A673 (cell line): Measurements from ENCODE around the gene MYD88. TPM values are rescaled to one million over a fixed set of nuclear protein-coding genes. Genes with fewer than 3 reads are reported as not detected.

Experiments used
- BruUV-seq: library from RNA; stranded (reverse); fragments of 400-500 nt; replicated peaks from 2 replicates; lab custom pipeline; 2021; lab: Mats Ljungman, UMichigan
- CTCF ChIA-PET: fragments of 300-600 bp; sonication (Branson Sonifier 250); formaldehyde crosslinking; loops from one replicate; lab custom pipeline; 2022; ENCODE audit warnings: antibody characterized with exemption; lab: Charles Lee
- POLR2A ChIA-PET: fragments of 300-600 bp; sonication (Branson Sonifier 250); formaldehyde crosslinking; loops from one replicate; lab custom pipeline; 2022; ENCODE audit warnings: antibody characterized with exemption; ENCODE audit not compliant: low non-redundant PET; lab: Charles Lee
- DNase-seq: peaks from one replicate; pipeline ENCODE4 v3.0.0-alpha.2; 2015; ENCODE audit warnings: low spot score
- H3K27ac ChIP-seq: fragments of 200-600 bp; sonication (generic); 2 replicates; pipeline ENCODE4 v1.5.1; 2016; ENCODE audit warnings: mixed run types, low read depth, mild to moderate bottlenecking, mixed read lengths, antibody characterized with exemption, low read length; ENCODE audit not compliant: poor library complexity, severe bottlenecking
- H3K27me3 ChIP-seq: fragments of 200-600 bp; sonication (generic); replicated peaks from 2 replicates; pipeline ENCODE4 v1.6.1; 2017; ENCODE audit warnings: mixed run types, low read depth, mild to moderate bottlenecking, mixed read lengths, antibody characterized with exemption, low read length; ENCODE audit not compliant: insufficient read depth, poor library complexity
- H3K36me3 ChIP-seq: fragments of 200-600 bp; sonication (generic); 2 replicates; pipeline ENCODE4 v1.6.1; 2016; ENCODE audit warnings: mixed run types, mild to moderate bottlenecking, mixed read lengths, antibody characterized with exemption, low read length; ENCODE audit not compliant: insufficient read depth, poor library complexity, severe bottlenecking
- H3K4me1 ChIP-seq: fragments of 200-600 bp; sonication (generic); 2 replicates; pipeline ENCODE4 v1.6.1; 2017; ENCODE audit warnings: mixed run types, mild to moderate bottlenecking, mixed read lengths, antibody characterized with exemption, low read length; ENCODE audit not compliant: insufficient read depth, poor library complexity, severe bottlenecking
- H3K4me3 ChIP-seq: fragments of 200-600 bp; sonication (generic); 2 replicates; pipeline ENCODE4 v1.5.1; 2016; ENCODE audit warnings: low read depth, mixed run types, mild to moderate bottlenecking, mixed read lengths, low read length; ENCODE audit not compliant: poor library complexity, severe bottlenecking
- H3K9me3 ChIP-seq: fragments of 200-600 bp; sonication (generic); 2 replicates; pipeline ENCODE4 v1.6.1; 2016; ENCODE audit warnings: mixed run types, low read depth, mild to moderate bottlenecking, mixed read lengths, antibody characterized with exemption, low read length; ENCODE audit not compliant: poor library complexity, severe bottlenecking
- CTCF ChIP-seq: fragments of 300-800, 200-600 bp; sonication (generic); conservative IDR thresholded peaks from 2 replicates; pipeline ENCODE4 v1.5.1; 2017; ENCODE audit warnings: low read depth, mild to moderate bottlenecking, antibody characterized with exemption, low read length, moderate library complexity, mixed read lengths
- EZH2 ChIP-seq: fragments of 200-600 bp; sonication (generic); IDR thresholded peaks from 2 replicates; pipeline ENCODE4 v1.6.1; 2017; ENCODE audit warnings: borderline replicate concordance, low read depth, mild to moderate bottlenecking, mixed read lengths, antibody characterized with exemption, low read length; ENCODE audit not compliant: poor library complexity, severe bottlenecking
- intact Hi-C: fragments of 100-400 bp; cut with micrococcal nuclease; formaldehyde crosslinking; loops from one replicate; pipeline ENCODE4 v1.10.0; 2022; ENCODE audit not compliant: unreplicated experiment
- total RNA-seq: library from RNA; stranded (reverse); gene quantifications from 2 replicates; pipeline ENCODE4 v1.2.3, GENCODE V29; 2021

MYD88 gene
- total RNA-seq, 1 experiment from 2014 or later, result 11.9 TPM

- H3K36me3 ChIP-seq, result no peaks in the 10 kb centered on the region
- ChIA-PET CTCF (no interaction called here), POLR2A (no interaction called here)
- no TSS peak for BruUV-seq
- TF ChIP-seq CTCF (no peak), EZH2 (no peak)
- H3K27me3 ChIP-seq, result no peaks in the 10 kb centered on the region
- DNase-seq, result no peak
- no peaks in the 10 kb centered on the region for H3K4me1 ChIP-seq
- H3K9me3 ChIP-seq, result no peaks in the 10 kb centered on the region
- H3K27ac ChIP-seq, result no peak overlapping the region
- no peak overlapping the region for H3K4me3 ChIP-seq
- intact Hi-C loops, result no loop called here
Observed at GRCh38 chr3:38107911-38108648, 30.4 kb upstream of the MYD88 start.

- Histone ChIP-seq H3K27me3 (no peaks in the 10 kb centered on the region), H3K4me3 (no peak overlapping the region), H3K4me1 (no peaks in the 10 kb centered on the region), H3K36me3 (no peaks in the 10 kb centered on the region), H3K9me3 (no peaks in the 10 kb centered on the region), H3K27ac (no peak overlapping the region)
- DNase-seq, result no peak
- intact Hi-C loops, result no loop called here
- ChIA-PET POLR2A (no interaction called here), CTCF (interaction anchor here (0.5 kb wide), 1 partner anchor 291 kb away, joined by 3 read pairs; no protein-coding TSS in a partner anchor)
- TF ChIP-seq CTCF, result no peak
- TF ChIP-seq EZH2, result no peak
- no TSS peak for BruUV-seq
Observed at GRCh38 chr3:38108649-38109579, 29.5 kb upstream of the MYD88 start.

DNA sequence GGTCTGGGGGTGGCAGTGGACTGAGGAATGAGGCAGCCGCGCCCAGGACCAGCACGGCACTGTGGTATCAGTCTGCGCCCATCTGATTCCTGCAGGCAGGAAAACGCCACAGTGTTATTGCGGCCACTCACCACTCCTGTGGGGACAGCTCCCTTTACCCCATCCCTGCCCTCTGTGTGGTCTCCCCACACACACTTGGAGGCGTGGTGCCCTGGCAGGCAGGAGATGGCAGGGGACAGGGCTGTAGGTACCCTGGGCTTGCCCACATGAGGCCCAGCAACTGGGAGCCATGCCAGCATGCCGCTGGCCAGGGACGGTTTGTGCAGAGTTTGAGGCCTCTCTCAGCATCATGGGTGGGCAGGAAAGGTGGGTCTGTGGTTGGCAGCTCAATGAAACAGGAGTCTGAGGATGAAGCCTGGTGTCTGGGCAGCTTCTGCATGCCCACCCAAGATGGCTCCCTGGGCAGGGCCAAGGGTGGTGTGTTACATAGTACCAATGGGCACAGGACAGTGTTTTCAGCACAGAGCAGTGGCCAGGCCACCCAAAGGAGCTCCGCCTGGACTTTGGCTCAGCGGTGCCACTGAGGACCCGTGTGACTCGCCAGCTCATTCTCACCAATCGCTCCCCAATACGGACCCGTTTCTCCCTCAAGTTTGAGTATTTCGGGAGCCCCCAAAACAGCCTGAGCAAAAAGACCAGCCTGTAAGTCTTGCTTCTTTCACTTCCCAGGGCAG lies 28.7 kb upstream of the MYD88 start:
- TF ChIP-seq CTCF (no peak), EZH2 (no peak)
- no TSS peak for BruUV-seq
- no peak overlapping the region for H3K27ac ChIP-seq
- H3K27me3 ChIP-seq, result no peaks in the 10 kb centered on the region
- intact Hi-C loops, result loop anchor here (10.0 kb wide), 1 partner anchor 175 kb away; the partner anchor contains the start of gene SLC22A14
- H3K9me3 ChIP-seq, result no peaks in the 10 kb centered on the region
- ChIA-PET POLR2A (no interaction called here), CTCF (no interaction called here)
- no peaks in the 10 kb centered on the region for H3K36me3 ChIP-seq
- no peak for DNase-seq
- H3K4me3 ChIP-seq, result no peak overlapping the region
- H3K4me1 ChIP-seq, result no peaks in the 10 kb centered on the region
